CD4-positive, alpha-beta T cell (primary cell): ENCODE data around the gene GALNT10. TPM values are rescaled to one million over a fixed set of nuclear protein-coding genes. Genes with fewer than 3 reads are reported as not detected.

Experiments
- ATAC-seq: fragments of 200-7000 bp; cut with Tn5 transposase; one replicate; pipeline ENCODE4 v1.10.0; 2022; ENCODE audit warnings: mild to moderate bottlenecking; ENCODE audit not compliant: poor library complexity
- CTCF ChIA-PET: fragments of 350-600 bp; sonication (Branson Sonifier 250); formaldehyde crosslinking; loops from one replicate; lab custom pipeline; 2021; ENCODE audit warnings: antibody characterized with exemption, inconsistent platforms; lab: Charles Lee
- POLR2A ChIA-PET: fragments of 350-600 bp; sonication (Branson Sonifier 250); formaldehyde crosslinking; loops from one replicate; lab custom pipeline; 2021; ENCODE audit warnings: antibody characterized with exemption, inconsistent platforms; lab: Charles Lee
- DNase-seq, 14 experiments: peaks; one replicate each; pipeline ENCODE4 v3.0.0-alpha.2; 2013 to 2020; ENCODE audit warnings: mixed read lengths in 2 of 14
- H3K27ac ChIP-seq, 2 donors: one replicate each; pipeline versions ENCODE4 v1.5.1 to v1.7.0; 2013; ENCODE audit warnings: low read length in 2 of 2, low read depth in 1 of 2, mild to moderate bottlenecking in 1 of 2
- H3K27me3 ChIP-seq, 2 experiments: 1 replicate in 1 of 2; 2 replicates in 1 of 2; pipeline versions ENCODE4 v1.6.1 to v1.7.0; 2013; ENCODE audit warnings: low read length in 2 of 2, control low read depth in 1 of 2, mild to moderate bottlenecking in 1 of 2, moderate library complexity in 1 of 2; ENCODE audit not compliant: insufficient read depth in 2 of 2, control insufficient read depth in 1 of 2
- H3K36me3 ChIP-seq: one replicate; pipeline ENCODE4 v1.6.1; 2013; ENCODE audit warnings: low read length, control low read depth; ENCODE audit not compliant: insufficient read depth
- H3K4me1 ChIP-seq: one replicate; pipeline ENCODE4 v1.6.1; 2013; ENCODE audit warnings: low read length, control low read depth; ENCODE audit not compliant: insufficient read depth
- H3K4me3 ChIP-seq: one replicate; pipeline ENCODE4 v1.5.1; 2013; ENCODE audit warnings: mild to moderate bottlenecking, low read length, moderate library complexity
- H3K9me3 ChIP-seq, 2 experiments: 1 replicate in 1 of 2; 2 replicates in 1 of 2; pipeline versions ENCODE4 v1.6.1 to v1.7.0; 2013; ENCODE audit warnings: low read length in 2 of 2, mild to moderate bottlenecking in 2 of 2, control low read depth in 1 of 2, moderate library complexity in 1 of 2; ENCODE audit not compliant: control insufficient read depth in 1 of 2, insufficient read depth in 1 of 2
- H3K27ac Mint-ChIP-seq: one replicate; pipeline ENCODE4 v1.8.0; 2020; ENCODE audit warnings: mixed read lengths
- H3K27me3 Mint-ChIP-seq: one replicate; pipeline ENCODE4 v1.8.0; 2021; ENCODE audit warnings: mixed read lengths
- H3K36me3 Mint-ChIP-seq: one replicate; pipeline ENCODE4 v1.8.0; 2021; ENCODE audit warnings: low read depth, mixed read lengths
- H3K4me1 Mint-ChIP-seq: one replicate; pipeline ENCODE4 v1.8.0; 2021; ENCODE audit warnings: low read depth, mixed read lengths
- H3K4me3 Mint-ChIP-seq: one replicate; pipeline ENCODE4 v1.8.0; 2020; ENCODE audit warnings: mild to moderate bottlenecking, mixed read lengths
- H3K9me3 Mint-ChIP-seq: one replicate; pipeline ENCODE4 v1.8.0; 2020; ENCODE audit warnings: mixed read lengths
- intact Hi-C, 2 experiments: fragments of 100-400 bp; cut with DNase I in 1 of 2; cut with micrococcal nuclease in 1 of 2; formaldehyde crosslinking; loops; one replicate each; pipeline versions ENCODE4 v1.15.1 to v1.9.0; 2023 to 2025; cut with DNase I, micrococcal nuclease
- total RNA-seq, 174 experiments: library from RNA in 2 of 174; stranded (reverse) in 2 of 174; gene quantifications; one replicate each; pipeline ENCODE4 v1.2.3 and lab custom pipeline; 2021 to 2026
- TF ChIP-seq, protein P1 (sequence below): fragments of 200-600 bp; IDR thresholded peaks from one replicate; pipeline ENCODE4 v1.8.0; 2022; ENCODE audit warnings: antibody characterized with exemption, mild to moderate bottlenecking

Gene GALNT10
- total RNA-seq, 2 experiments from 2014 or later = 21.7 to 23.0 TPM

DNA sequence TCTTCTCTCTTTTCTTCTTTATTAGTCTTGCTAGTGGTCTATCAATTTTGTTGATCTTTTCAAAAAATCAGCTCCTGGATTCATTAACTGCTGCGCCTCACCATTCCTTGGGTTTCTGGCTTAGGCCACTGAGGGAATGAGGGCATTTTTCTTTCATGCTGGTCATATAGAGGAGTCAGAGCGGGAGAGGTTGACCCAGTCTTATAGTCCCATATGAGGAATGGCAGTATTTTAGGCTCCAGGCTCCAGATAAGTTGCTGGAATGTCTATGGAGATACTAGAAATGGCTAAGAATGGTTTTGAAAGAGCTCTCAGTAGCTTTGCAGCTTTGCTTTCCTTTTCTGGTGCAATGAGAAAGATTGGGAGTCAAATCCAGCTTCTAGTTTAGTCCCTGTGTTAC is 58.2 kb downstream of the GALNT10 start:
- H3K4me1 ChIP-seq = no peaks in the 10 kb centered on the region
- Mint-ChIP-seq H3K36me3 (peaks cover 42% of the 10 kb centered on the region), H3K4me1 (peaks cover 9% of the 10 kb centered on the region), H3K9me3 (peaks cover 7% of the 10 kb centered on the region), H3K27ac (no peak overlapping the region), H3K27me3 (no peaks in the 10 kb centered on the region), H3K4me3 (no peak overlapping the region)
- intact Hi-C loops = no loop called here
- ChIA-PET CTCF (no interaction called here), POLR2A (no interaction called here)
- no peak for DNase-seq
- TF ChIP-seq, protein P1, sequence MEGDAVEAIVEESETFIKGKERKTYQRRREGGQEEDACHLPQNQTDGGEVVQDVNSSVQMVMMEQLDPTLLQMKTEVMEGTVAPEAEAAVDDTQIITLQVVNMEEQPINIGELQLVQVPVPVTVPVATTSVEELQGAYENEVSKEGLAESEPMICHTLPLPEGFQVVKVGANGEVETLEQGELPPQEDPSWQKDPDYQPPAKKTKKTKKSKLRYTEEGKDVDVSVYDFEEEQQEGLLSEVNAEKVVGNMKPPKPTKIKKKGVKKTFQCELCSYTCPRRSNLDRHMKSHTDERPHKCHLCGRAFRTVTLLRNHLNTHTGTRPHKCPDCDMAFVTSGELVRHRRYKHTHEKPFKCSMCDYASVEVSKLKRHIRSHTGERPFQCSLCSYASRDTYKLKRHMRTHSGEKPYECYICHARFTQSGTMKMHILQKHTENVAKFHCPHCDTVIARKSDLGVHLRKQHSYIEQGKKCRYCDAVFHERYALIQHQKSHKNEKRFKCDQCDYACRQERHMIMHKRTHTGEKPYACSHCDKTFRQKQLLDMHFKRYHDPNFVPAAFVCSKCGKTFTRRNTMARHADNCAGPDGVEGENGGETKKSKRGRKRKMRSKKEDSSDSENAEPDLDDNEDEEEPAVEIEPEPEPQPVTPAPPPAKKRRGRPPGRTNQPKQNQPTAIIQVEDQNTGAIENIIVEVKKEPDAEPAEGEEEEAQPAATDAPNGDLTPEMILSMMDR = no peak
- H3K9me3 ChIP-seq = no peaks in the 10 kb centered on the region
- no peak overlapping the region for H3K4me3 ChIP-seq
- H3K27ac ChIP-seq = no peak overlapping the region
- ATAC-seq = no peak
- no peaks in the 10 kb centered on the region for H3K27me3 ChIP-seq
- H3K36me3 ChIP-seq = no peaks in the 10 kb centered on the region

DNA sequence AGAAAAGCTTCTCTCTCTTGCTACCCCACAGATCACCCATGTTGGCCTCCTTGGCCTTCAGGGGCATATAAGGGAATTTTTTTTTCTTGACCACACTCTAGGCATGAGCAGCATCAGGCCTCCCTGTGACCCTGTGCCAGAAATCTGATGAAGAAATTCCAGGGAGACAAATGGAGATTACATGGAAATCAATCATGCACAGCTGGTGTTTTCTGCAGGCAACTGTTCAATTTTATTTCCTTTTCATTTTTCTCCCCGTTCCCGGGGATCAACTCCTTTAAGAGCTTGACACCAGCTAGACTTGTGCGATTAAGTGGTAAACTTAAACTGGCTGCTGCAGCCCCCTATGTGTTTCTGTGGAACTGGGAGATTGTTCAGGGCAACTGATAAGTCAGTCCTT is 59.3 kb downstream of the GALNT10 start:
- Mint-ChIP-seq H3K27me3 (no peaks in the 10 kb centered on the region), H3K4me3 (no peak overlapping the region), H3K4me1 (peaks cover 13% of the 10 kb centered on the region), H3K9me3 (peaks cover 7% of the 10 kb centered on the region), H3K27ac (no peak overlapping the region), H3K36me3 (peaks cover 48% of the 10 kb centered on the region)
- ChIA-PET POLR2A (no interaction called here), CTCF (no interaction called here)
- Histone ChIP-seq H3K9me3 (no peaks in the 10 kb centered on the region), H3K27ac (no peak overlapping the region), H3K27me3 (no peaks in the 10 kb centered on the region), H3K4me1 (no peaks in the 10 kb centered on the region), H3K4me3 (no peak overlapping the region), H3K36me3 (no peaks in the 10 kb centered on the region)
- DNase-seq (no peak), ATAC-seq (no peak)
- TF ChIP-seq, protein P1 = no peak
- intact Hi-C loops = no loop called here

DNA sequence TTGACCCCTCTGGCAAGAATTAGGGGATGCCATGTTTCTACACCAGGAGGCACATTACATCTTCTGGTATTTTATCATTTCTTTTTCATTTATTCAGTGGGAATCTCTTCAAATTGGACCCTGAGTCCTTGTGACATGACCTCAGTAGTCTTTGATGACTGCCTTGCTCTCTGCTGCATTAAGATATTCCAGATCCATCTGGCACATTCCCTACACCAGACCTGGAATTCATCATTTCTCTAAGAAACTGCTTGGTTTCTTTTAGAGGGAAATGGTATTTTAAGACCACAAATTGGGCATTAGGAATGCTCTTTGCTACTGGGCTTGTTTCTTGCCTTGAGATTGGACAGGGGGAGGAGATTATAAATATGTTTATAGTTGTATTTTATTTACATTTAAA is 61.0 kb downstream of the GALNT10 start:
- no peak overlapping the region for H3K27ac Mint-ChIP-seq
- POLR2A ChIA-PET = no interaction called here

More for the DNA sequence above, 61.0 kb downstream of the GALNT10 start:
- no peak for ATAC-seq
- no peaks in the 10 kb centered on the region for H3K36me3 ChIP-seq
- Mint-ChIP-seq H3K4me1 (peaks cover 15% of the 10 kb centered on the region), H3K36me3 (peaks cover 50% of the 10 kb centered on the region), H3K9me3 (peaks cover 7% of the 10 kb centered on the region), H3K27me3 (no peaks in the 10 kb centered on the region), H3K4me3 (no peak overlapping the region)
- H3K4me1 ChIP-seq = no peaks in the 10 kb centered on the region
- no peak overlapping the region for H3K27ac ChIP-seq
- TF ChIP-seq, protein P1 = no peak
- intact Hi-C loops = no loop called here
- no peaks in the 10 kb centered on the region for H3K27me3 ChIP-seq
- no peak overlapping the region for H3K4me3 ChIP-seq
- no peak for DNase-seq
- CTCF ChIA-PET = no interaction called here
- no peaks in the 10 kb centered on the region for H3K9me3 ChIP-seq
